ENCODE results near the gene ACP7.

ACP7 gene

DNA sequence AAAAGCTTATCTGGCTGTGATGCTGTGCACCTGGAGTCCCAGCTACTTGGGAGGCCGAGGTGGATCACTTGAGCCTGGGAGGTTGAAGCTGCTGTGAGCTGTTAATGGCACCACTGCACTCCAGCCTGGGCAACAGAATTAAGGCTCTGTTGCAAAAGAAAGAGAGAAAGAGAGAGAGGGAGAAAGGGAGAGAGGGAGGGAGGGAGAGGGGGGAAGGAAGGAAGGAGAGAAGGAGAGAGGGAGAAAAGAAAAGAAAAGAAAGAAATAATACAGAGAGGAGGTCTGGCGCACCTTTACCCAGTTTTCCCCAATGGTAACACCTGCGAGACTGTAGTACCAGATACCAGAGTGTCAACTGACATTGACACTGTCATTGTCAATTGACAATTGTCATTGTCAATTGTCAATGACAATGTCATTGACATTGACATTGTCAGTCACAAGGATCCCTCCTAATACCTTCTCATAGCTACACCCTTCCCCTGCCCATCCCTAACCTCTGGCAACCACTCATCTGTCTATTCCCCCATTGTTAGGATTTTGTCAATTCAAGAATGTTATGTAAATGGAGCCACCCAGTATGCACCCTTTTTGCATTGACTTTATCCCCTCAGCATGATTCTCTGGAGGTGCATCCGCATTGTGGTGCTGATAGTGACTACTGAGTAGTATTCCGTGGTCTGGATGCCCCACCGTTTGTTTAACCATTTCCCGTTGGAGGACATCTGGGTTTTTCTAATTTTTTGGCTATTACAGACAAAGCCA, 62.7 kb downstream of the ACP7 start:
- Histone ChIP-seq H3K36me3 (no peaks in the 10 kb centered on the region), H3K27ac (no peak overlapping the region), H3K4me3 (ENCODE audit: low read depth in 1 of 2, low read length in 1 of 2) (no peak overlapping the region), H3K4me1 (ENCODE audit: control insufficient read depth in 1 of 2, insufficient read depth in 1 of 2, low read depth in 1 of 2, low read length in 1 of 2) (peaks cover 7 to 14% of the 10 kb centered on the region in 2 experiments), H3K27me3 (no peaks in the 10 kb centered on the region), H3K9me3 (no peaks in the 10 kb centered on the region)
- TF ChIP-seq CTCF (IDR thresholded peaks at IDR 0.05) = no peak

DNA sequence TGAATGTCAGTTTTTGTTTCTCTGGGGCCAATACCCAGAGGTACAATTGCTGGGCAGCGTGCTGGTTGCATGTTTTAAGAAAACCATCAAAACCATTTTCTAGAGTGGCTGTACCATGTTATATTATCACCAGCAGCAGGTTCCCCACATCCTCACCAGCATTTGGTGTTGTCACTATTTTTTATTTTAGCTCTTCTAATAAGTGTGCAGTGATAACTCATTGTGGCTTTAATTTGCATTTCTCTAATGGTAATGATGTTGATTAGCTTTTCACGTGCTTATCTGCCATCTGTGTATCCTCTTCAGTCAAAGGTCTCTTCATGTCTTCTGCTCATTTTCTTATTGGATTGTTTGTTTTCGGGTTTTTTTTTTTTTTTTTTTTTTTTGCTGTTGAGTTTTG, 63.3 kb downstream of the ACP7 start:
- H3K27me3 ChIP-seq = no peaks in the 10 kb centered on the region
- no peak overlapping the region for H3K4me3 ChIP-seq (ENCODE audit: low read depth in 1 of 2, low read length in 1 of 2)
- H3K9me3 ChIP-seq = no peaks in the 10 kb centered on the region
- H3K36me3 ChIP-seq = no peaks in the 10 kb centered on the region
- H3K27ac ChIP-seq = no peak overlapping the region
- no peak for TF ChIP-seq CTCF (IDR thresholded peaks at IDR 0.05)
- peaks cover 7 to 14% of the 10 kb centered on the region in 2 experiments for H3K4me1 ChIP-seq (ENCODE audit: control insufficient read depth in 1 of 2, insufficient read depth in 1 of 2, low read depth in 1 of 2, low read length in 1 of 2)

- Histone ChIP-seq H3K9me3 (no peaks in the 10 kb centered on the region), H3K27me3 (no peaks in the 10 kb centered on the region), H3K36me3 (no peaks in the 10 kb centered on the region), H3K27ac (no peak overlapping the region), H3K4me1 (ENCODE audit: control insufficient read depth in 1 of 2, insufficient read depth in 1 of 2, low read depth in 1 of 2, low read length in 1 of 2) (peaks cover 7 to 14% of the 10 kb centered on the region in 2 experiments), H3K4me3 (ENCODE audit: low read depth in 1 of 2, low read length in 1 of 2) (no peak overlapping the region)
- TF ChIP-seq CTCF (IDR thresholded peaks at IDR 0.05) = no peak
Observed at GRCh38 chr19:39148939-39149529, 64.9 kb downstream of the ACP7 start.

- peaks cover 0 to 3% of the 10 kb centered on the region in 2 experiments for H3K4me1 ChIP-seq (ENCODE audit: control insufficient read depth in 1 of 2, insufficient read depth in 1 of 2, low read depth in 1 of 2, low read length in 1 of 2)
- no peak overlapping the region for H3K4me3 ChIP-seq (ENCODE audit: low read depth in 1 of 2, low read length in 1 of 2)
- H3K27me3 ChIP-seq = no peaks in the 10 kb centered on the region
- H3K9me3 ChIP-seq = no peaks in the 10 kb centered on the region
- H3K27ac ChIP-seq = no peak overlapping the region
- H3K36me3 ChIP-seq = no peaks in the 10 kb centered on the region
- TF ChIP-seq CTCF (IDR thresholded peaks at IDR 0.05) = no peak
Observed at GRCh38 chr19:39150235-39150634, 66.1 kb downstream of the ACP7 start.

DNA sequence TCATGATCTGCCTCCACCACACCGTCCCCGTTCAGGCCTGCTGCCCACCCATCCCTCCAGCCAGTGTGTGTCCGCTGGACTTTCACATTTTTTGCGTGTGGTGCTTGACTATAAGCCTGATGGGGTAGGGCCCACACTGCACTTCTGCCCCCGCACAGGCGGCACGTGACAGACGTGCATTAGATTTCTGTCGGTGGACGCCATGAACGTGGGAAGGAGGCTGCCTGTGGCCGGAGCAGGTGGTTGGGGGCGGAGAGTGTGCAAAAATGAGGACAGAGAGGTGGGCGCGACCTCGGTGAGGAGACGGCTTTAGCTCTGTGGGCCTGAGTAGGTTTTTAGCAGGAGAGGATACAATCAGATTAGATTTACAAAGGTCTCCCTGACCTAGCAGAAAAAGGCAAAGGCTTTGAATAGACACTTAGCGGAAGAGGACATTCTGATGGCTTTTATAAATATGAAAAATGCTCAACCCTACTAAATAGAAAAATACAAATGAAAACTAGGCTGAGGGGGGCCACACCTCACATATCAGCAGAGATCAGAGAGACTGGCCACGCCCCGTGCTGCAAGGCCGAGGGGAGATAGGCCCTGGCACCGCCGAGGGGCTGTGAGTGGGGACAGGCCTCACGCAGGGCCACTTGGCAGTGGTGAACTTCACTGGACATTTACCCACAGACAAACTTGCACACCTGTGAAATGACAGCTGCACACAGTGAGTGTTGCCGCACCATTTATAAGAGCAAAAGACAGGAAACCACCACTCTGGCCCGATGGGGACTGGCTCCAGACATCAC, 66.8 kb downstream of the ACP7 start:
- H3K4me3 ChIP-seq (ENCODE audit: low read depth in 1 of 2, low read length in 1 of 2) = no peak overlapping the region
- H3K4me1 ChIP-seq (ENCODE audit: control insufficient read depth in 1 of 2, insufficient read depth in 1 of 2, low read depth in 1 of 2, low read length in 1 of 2) = no peaks in the 10 kb centered on the region
- H3K9me3 ChIP-seq = no peaks in the 10 kb centered on the region
- no peaks in the 10 kb centered on the region for H3K36me3 ChIP-seq
- no peaks in the 10 kb centered on the region for H3K27me3 ChIP-seq
- TF ChIP-seq CTCF (IDR thresholded peaks at IDR 0.05) = no peak
- no peak overlapping the region for H3K27ac ChIP-seq
